ENCODE data around the gene STAT5B. TPM values are rescaled to one million over a fixed set of nuclear protein-coding genes. Genes with fewer than 3 reads are reported as not detected.
A peak's percentile ranks its signal among the peaks of the same experiment; 100 is the strongest.

STAT5B gene
- 100 to 1,000 TPM; 128 to 129 TPM for total RNA-seq

GRCh38 chr17:42276359-42276608 is at the start of gene STAT5B:
TSS of gene STAT5B (minus strand) at chr17:42276391. CDS start at chr17:42232127, 44,264 bp downstream.
- H3K9me3 Mint-ChIP-seq, result no peaks in the 10 kb centered on the region
- H3K27ac Mint-ChIP-seq, result peak within 1 kb of the TSS; percentile 96
- H3K4me3 Mint-ChIP-seq, result peak within 1 kb of the TSS; percentile 97
- peak; percentile 65 for ATAC-seq
- H3K27me3 Mint-ChIP-seq, result no peaks in the 10 kb centered on the region
- CTCF ChIA-PET, result interaction anchor here (1.0 to 4.3 kb wide), 5 partner anchors 8 to 127 kb away, joined by 3 to 32 read pairs (median 3); no protein-coding TSS in a partner anchor
- no peak for TF ChIP-seq CTCF (IDR thresholded peaks at IDR 0.05)
- intact Hi-C loops (cut with micrococcal nuclease), result loop anchor here (5.0 kb wide), 1 partner anchor 54 kb away; no protein-coding TSS in a partner anchor
- peak; percentile 64 for DNase-seq
- H3K4me1 Mint-ChIP-seq (ENCODE audit: low read depth), result peaks cover 40% of the 10 kb centered on the region
- peaks cover 28% of the 10 kb centered on the region for H3K36me3 Mint-ChIP-seq (ENCODE audit: low read depth)
- POLR2A ChIA-PET, result interaction anchor here (0.8 to 12.0 kb wide), 8 partner anchors 9 to 120 kb away, joined by 3 to 136 read pairs (median 8); partner anchors contain the start of gene STAT5A

GRCh38 chr17:42325026-42325425 is 48.8 kb upstream of the STAT5B start:
- Mint-ChIP-seq H3K4me1 (ENCODE audit: low read depth) (peaks cover 39% of the 10 kb centered on the region), H3K4me3 (no peak overlapping the region), H3K36me3 (ENCODE audit: low read depth) (peaks cover 72% of the 10 kb centered on the region), H3K27ac (peak overlapping the region; percentile 30), H3K9me3 (no peaks in the 10 kb centered on the region), H3K27me3 (no peaks in the 10 kb centered on the region)
- no peak for TF ChIP-seq CTCF (IDR thresholded peaks at IDR 0.05)
- intact Hi-C loops (cut with micrococcal nuclease), result no loop called here
- DNase-seq (no peak), ATAC-seq (no peak)
- CTCF ChIA-PET, result interaction anchor here (0.7 to 30.6 kb wide), 4 partner anchors 10 to 75 kb away, joined by 3 to 968 read pairs (median 10); partner anchors contain the start of gene STAT3
- POLR2A ChIA-PET, result interaction anchor here (1.0 to 1.7 kb wide), 4 partner anchors 9 to 78 kb away, joined by 3 to 7 read pairs (median 3); no protein-coding TSS in a partner anchor

GRCh38 chr17:42323268-42323773 is 47.1 kb upstream of the STAT5B start:
- Mint-ChIP-seq H3K27me3 (no peaks in the 10 kb centered on the region), H3K27ac (peak overlapping the region; percentile 85), H3K9me3 (no peaks in the 10 kb centered on the region), H3K4me1 (ENCODE audit: low read depth) (peaks cover 49% of the 10 kb centered on the region), H3K4me3 (no peak overlapping the region), H3K36me3 (ENCODE audit: low read depth) (peaks cover 71% of the 10 kb centered on the region)
- DNase-seq (no peak), ATAC-seq (no peak)
- CTCF ChIA-PET, result interaction anchor here (0.7 to 30.6 kb wide), 17 partner anchors 9 to 204 kb away, joined by 3 to 968 read pairs (median 6); partner anchors contain the start of genes CAVIN1 and STAT3
- intact Hi-C loops (cut with micrococcal nuclease), result loop anchor here (2.0 to 5.0 kb wide), 3 partner anchors 64 to 204 kb away; partner anchors contain the start of gene STAT3
- POLR2A ChIA-PET, result interaction anchor here (1.0 to 4.7 kb wide), 5 partner anchors 12 to 82 kb away, joined by 3 to 30 read pairs (median 4); no protein-coding TSS in a partner anchor
- no peak for TF ChIP-seq CTCF (IDR thresholded peaks at IDR 0.05)

GRCh38 chr17:42322382-42323267 is 46.4 kb upstream of the STAT5B start:
- H3K4me1 Mint-ChIP-seq (ENCODE audit: low read depth), result peaks cover 52% of the 10 kb centered on the region
- no peaks in the 10 kb centered on the region for H3K27me3 Mint-ChIP-seq
- H3K4me3 Mint-ChIP-seq, result no peak overlapping the region
- peaks cover 76% of the 10 kb centered on the region for H3K36me3 Mint-ChIP-seq (ENCODE audit: low read depth)
- ATAC-seq (peak; percentile 89), DNase-seq (peak; percentile 99)
- no peaks in the 10 kb centered on the region for H3K9me3 Mint-ChIP-seq
- intact Hi-C loops (cut with micrococcal nuclease), result loop anchor here (2.0 to 5.0 kb wide), 3 partner anchors 65 to 205 kb away; partner anchors contain the start of gene STAT3
- H3K27ac Mint-ChIP-seq, result peak overlapping the region; percentile 85
- ChIA-PET CTCF (interaction anchor here (0.6 to 30.6 kb wide), 26 partner anchors 10 to 218 kb away, joined by 3 to 968 read pairs (median 5); partner anchors contain the start of genes CAVIN1 and STAT3), POLR2A (interaction anchor here (0.8 to 4.7 kb wide), 6 partner anchors 10 to 82 kb away, joined by 3 to 30 read pairs (median 4); no protein-coding TSS in a partner anchor)
- TF ChIP-seq CTCF (IDR thresholded peaks at IDR 0.05), result peak; percentile 100

All from activated CD8-positive, alpha-beta T cell treated with anti-CD3 and anti-CD28 coated beads for 36 hours (primary cell).